Upper lobe of right lung (tissue), 1 donor: ENCODE results near the gene NAGK. TPM values are rescaled to one million over a fixed set of nuclear protein-coding genes. Genes with fewer than 3 reads are reported as not detected.

Experiments
- ATAC-seq: fragments of 200-7000 bp; cut with Tn5 transposase; one replicate; pipeline ENCODE4 v1.9.1; 2020; ENCODE audit warnings: mild to moderate bottlenecking, moderate library complexity
- DNase-seq: peaks from one replicate; pipeline ENCODE4 v3.0.0-alpha.2; 2020
- H3K27ac ChIP-seq: fragments of 200-600 bp; one replicate; pipeline ENCODE4 v1.8.0; 2022
- H3K27me3 ChIP-seq: fragments of 200-600 bp; one replicate; pipeline ENCODE4 v1.8.0; 2022; ENCODE audit warnings: mild to moderate bottlenecking
- H3K36me3 ChIP-seq: fragments of 200-600 bp; one replicate; pipeline ENCODE4 v1.8.0; 2022
- H3K4me1 ChIP-seq: fragments of 200-600 bp; one replicate; pipeline ENCODE4 v1.8.0; 2022
- H3K4me3 ChIP-seq: fragments of 200-600 bp; one replicate; pipeline ENCODE4 v1.8.0; 2022; ENCODE audit warnings: mild to moderate bottlenecking
- H3K9me3 ChIP-seq: fragments of 200-600 bp; one replicate; pipeline ENCODE4 v1.8.0; 2022
- intact Hi-C: fragments of 100-400 bp; cut with DNase I; formaldehyde crosslinking; loops from one replicate; pipeline ENCODE4 v1.11.0; 2022
- total RNA-seq: library from RNA; stranded (reverse); fragmentation: NEBNext Ultra II Directional; extraction: Animal tissue kit (Norgen Biotek cat#: 25700); gene quantifications from one replicate; pipeline ENCODE4 v1.2.1, GENCODE V29; 2021
- TF ChIP-seq, protein P1 (sequence below): fragments of 200-600 bp; IDR thresholded peaks from one replicate; pipeline ENCODE4 v1.8.0; 2022; ENCODE audit warnings: antibody characterized with exemption
- donor health status: DM: no; HTN: yes; CAD: no; lungs with severe emphysema.

The NAGK gene
- total RNA-seq, 1 donor from 2014 or later: 126 TPM

- H3K27me3 ChIP-seq: no peaks in the 10 kb centered on the region
- TF ChIP-seq, protein P1, sequence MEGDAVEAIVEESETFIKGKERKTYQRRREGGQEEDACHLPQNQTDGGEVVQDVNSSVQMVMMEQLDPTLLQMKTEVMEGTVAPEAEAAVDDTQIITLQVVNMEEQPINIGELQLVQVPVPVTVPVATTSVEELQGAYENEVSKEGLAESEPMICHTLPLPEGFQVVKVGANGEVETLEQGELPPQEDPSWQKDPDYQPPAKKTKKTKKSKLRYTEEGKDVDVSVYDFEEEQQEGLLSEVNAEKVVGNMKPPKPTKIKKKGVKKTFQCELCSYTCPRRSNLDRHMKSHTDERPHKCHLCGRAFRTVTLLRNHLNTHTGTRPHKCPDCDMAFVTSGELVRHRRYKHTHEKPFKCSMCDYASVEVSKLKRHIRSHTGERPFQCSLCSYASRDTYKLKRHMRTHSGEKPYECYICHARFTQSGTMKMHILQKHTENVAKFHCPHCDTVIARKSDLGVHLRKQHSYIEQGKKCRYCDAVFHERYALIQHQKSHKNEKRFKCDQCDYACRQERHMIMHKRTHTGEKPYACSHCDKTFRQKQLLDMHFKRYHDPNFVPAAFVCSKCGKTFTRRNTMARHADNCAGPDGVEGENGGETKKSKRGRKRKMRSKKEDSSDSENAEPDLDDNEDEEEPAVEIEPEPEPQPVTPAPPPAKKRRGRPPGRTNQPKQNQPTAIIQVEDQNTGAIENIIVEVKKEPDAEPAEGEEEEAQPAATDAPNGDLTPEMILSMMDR: no peak
- peaks cover 42% of the 10 kb centered on the region for H3K36me3 ChIP-seq
- no peak overlapping the region for H3K27ac ChIP-seq
- DNase-seq (no peak), ATAC-seq (no peak)
- H3K9me3 ChIP-seq: no peaks in the 10 kb centered on the region
- H3K4me3 ChIP-seq: no peak overlapping the region
- intact Hi-C loops: no loop called here
- H3K4me1 ChIP-seq: no peaks in the 10 kb centered on the region
Measured at GRCh38 chr2:71121479-71121878, 53.0 kb downstream of the NAGK start.

- ATAC-seq (no peak), DNase-seq (no peak)
- intact Hi-C loops: no loop called here
- no peak overlapping the region for H3K4me3 ChIP-seq
- no peak overlapping the region for H3K27ac ChIP-seq
- no peaks in the 10 kb centered on the region for H3K27me3 ChIP-seq
- peaks cover 32% of the 10 kb centered on the region for H3K36me3 ChIP-seq
- TF ChIP-seq, protein P1: no peak
- no peaks in the 10 kb centered on the region for H3K9me3 ChIP-seq
- peaks cover under 1% of the 10 kb centered on the region for H3K4me1 ChIP-seq
Measured at GRCh38 chr2:71122387-71123298, 54.2 kb downstream of the NAGK start.

GRCh38 chr2:71125506-71126294 is 57.3 kb downstream of the NAGK start:
- Histone ChIP-seq H3K27ac (no peak overlapping the region), H3K27me3 (no peaks in the 10 kb centered on the region), H3K4me3 (no peak overlapping the region), H3K4me1 (peaks cover 3% of the 10 kb centered on the region), H3K36me3 (peaks cover 8% of the 10 kb centered on the region), H3K9me3 (no peaks in the 10 kb centered on the region)
- DNase-seq (no peak), ATAC-seq (no peak)
- TF ChIP-seq, protein P1: no peak
- intact Hi-C loops: no loop called here

GRCh38 chr2:71126957-71127356 is 58.5 kb downstream of the NAGK start:
- Histone ChIP-seq H3K4me3 (no peak overlapping the region), H3K27ac (no peak overlapping the region), H3K9me3 (no peaks in the 10 kb centered on the region), H3K36me3 (peaks cover 8% of the 10 kb centered on the region), H3K4me1 (peaks cover 12% of the 10 kb centered on the region), H3K27me3 (no peaks in the 10 kb centered on the region)
- intact Hi-C loops: no loop called here
- DNase-seq (no peak), ATAC-seq (no peak)
- TF ChIP-seq, protein P1: no peak

Other genes with a start within 250 kb of the NAGK start
- 1.2 TPM for gene CLEC4F, start 248.0 kb upstream of the NAGK start, total RNA-seq
- 3.6 TPM for gene CD207, start 232.8 kb upstream of the NAGK start, total RNA-seq
- 0.93 TPM for gene VAX2, start 168.1 kb upstream of the NAGK start, total RNA-seq
- 2.1 TPM for gene ATP6V1B1, start 132.7 kb upstream of the NAGK start, total RNA-seq
- gene ANKRD53, start 90.0 kb upstream of the NAGK start, total RNA-seq: 0.38 TPM
- 63.1 TPM for gene TEX261, start 73.8 kb upstream of the NAGK start, total RNA-seq
- gene MCEE, start 61.6 kb downstream of the NAGK start, total RNA-seq: 19.5 TPM
- gene MPHOSPH10, start 62.0 kb downstream of the NAGK start, total RNA-seq: 27.9 TPM
- 6.3 TPM for gene PAIP2B, start 158.5 kb downstream of the NAGK start, total RNA-seq